WTC11 (cell line): ENCODE data around the gene TMEM204.

Experiments used
- CREB1 ChIP-seq: sonication (generic); formaldehyde crosslinking; IDR thresholded peaks from 2 replicates; pipeline ENCODE4 v1.8.0; 2023; ENCODE audit warnings: mild to moderate bottlenecking, missing genetic modification reagents
- CTCF ChIP-seq: fragments of 200-600 bp; IDR thresholded peaks from 2 replicates; pipeline ENCODE4 v1.8.0; 2022; ENCODE audit warnings: antibody characterized with exemption
- E2F5 ChIP-seq: sonication (generic); formaldehyde crosslinking; IDR thresholded peaks from 2 replicates; pipeline ENCODE4 v1.8.1; 2022; ENCODE audit warnings: mild to moderate bottlenecking, moderate library complexity, missing genetic modification reagents
- IRF1 ChIP-seq: sonication (generic); formaldehyde crosslinking; IDR thresholded peaks from 2 replicates; pipeline ENCODE4 v1.8.0; 2023; ENCODE audit warnings: missing genetic modification reagents
- KAT7 ChIP-seq: sonication (generic); formaldehyde crosslinking; IDR thresholded peaks from 2 replicates; pipeline ENCODE4 v1.8.1; 2023; ENCODE audit warnings: missing genetic modification reagents, mild to moderate bottlenecking, borderline replicate concordance
- SMAD3 ChIP-seq: sonication (generic); formaldehyde crosslinking; IDR thresholded peaks from 2 replicates; pipeline ENCODE4 v1.8.0; 2022; ENCODE audit warnings: missing genetic modification reagents, mild to moderate bottlenecking, borderline replicate concordance
- ZNF121 ChIP-seq: sonication (generic); formaldehyde crosslinking; IDR thresholded peaks from 2 replicates; pipeline ENCODE4 v1.8.0; 2023; ENCODE audit warnings: missing genetic modification reagents
- ZNF232 ChIP-seq: sonication (generic); formaldehyde crosslinking; IDR thresholded peaks from 2 replicates; pipeline ENCODE4 v1.8.0; 2022; ENCODE audit warnings: mild to moderate bottlenecking, missing genetic modification reagents
- ZNF671 ChIP-seq: fragments of 250-450 bp; sonication (Bioruptor Pico); IDR thresholded peaks from 2 replicates; pipeline ENCODE4 v1.8.0; 2021; ENCODE audit warnings: mild to moderate bottlenecking

- TF ChIP-seq ZNF232 (no peak), E2F5 (CRISPR knock-in tag) (no peak), CTCF (no peak), KAT7 (CRISPR knock-in tag) (no peak), IRF1 (CRISPR knock-in tag) (no peak), ZNF671 (CRISPR knock-in tag) (no peak), ZNF121 (CRISPR knock-in tag) (no peak), CREB1 (CRISPR knock-in tag) (no peak), SMAD3 (CRISPR knock-in tag) (no peak)
These were observed 30.1 kb upstream of the TMEM204 start for GRCh38 chr16:1503110-1503955.
